Hematopoietic multipotent progenitor cell treated with erythropoietin and hydrocortisone succinate and interleukin-3 and kit ligand, for 15 days (in vitro differentiated cells): ENCODE results near the gene FDX2.
"Not testable (repeated sequence)": the region's sequence is repeated elsewhere in the genome, so short reads cannot be mapped to it uniquely, and the experiment has no call there.

Experiments
- DNase-seq: peaks from one replicate; pipeline ENCODE4 v3.0.0-alpha.2; 2015; ENCODE audit warnings: low spot score

FDX2 gene

DNA sequence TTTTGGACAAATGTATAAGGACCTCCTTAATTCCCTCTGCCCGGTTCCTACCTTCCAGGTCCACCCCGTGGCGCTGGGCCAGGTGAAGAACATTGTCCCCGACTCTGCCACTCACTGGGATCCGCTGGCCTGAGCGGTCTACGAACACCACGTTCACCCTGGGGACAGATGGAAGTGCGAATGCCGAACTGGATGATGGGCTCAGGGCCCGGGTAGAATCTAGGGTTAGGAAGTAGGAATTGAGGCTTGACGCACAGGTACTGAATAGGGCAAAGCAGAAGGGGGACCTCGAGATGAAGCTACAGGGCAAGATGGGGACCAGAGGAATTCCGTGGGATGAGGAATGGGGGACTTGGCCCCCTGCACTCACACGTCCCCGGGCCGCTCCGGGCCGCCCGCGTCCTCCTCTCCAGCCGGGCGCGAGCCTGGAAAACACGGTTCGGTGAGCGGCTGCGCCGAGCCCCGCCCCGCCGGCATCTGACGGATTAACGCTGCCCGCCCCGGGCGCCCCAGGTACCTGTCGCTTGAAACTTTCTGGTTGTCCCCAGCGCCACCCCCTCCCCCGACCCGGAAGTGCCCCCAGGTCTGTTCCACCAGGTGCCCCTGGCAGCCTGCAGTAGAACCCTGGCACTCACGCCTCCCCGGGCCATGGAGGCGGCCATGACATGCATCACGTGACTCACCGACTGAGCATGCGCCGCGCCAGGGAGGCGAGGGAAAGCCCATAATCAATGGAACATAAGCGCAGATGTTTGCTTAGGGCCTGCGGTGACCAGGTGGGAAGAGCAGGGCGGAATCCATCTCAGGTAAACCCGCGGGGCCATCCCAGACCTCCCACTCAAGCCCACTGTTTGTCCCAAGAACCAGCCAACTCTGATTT lies at the start of gene FDX2:
Gene FDX2 (minus strand): TSS at position 681 of the 880 bp plus-strand sequence. CDS start 19 bp downstream, at position 662.
- peak; percentile 87 for DNase-seq

DNA sequence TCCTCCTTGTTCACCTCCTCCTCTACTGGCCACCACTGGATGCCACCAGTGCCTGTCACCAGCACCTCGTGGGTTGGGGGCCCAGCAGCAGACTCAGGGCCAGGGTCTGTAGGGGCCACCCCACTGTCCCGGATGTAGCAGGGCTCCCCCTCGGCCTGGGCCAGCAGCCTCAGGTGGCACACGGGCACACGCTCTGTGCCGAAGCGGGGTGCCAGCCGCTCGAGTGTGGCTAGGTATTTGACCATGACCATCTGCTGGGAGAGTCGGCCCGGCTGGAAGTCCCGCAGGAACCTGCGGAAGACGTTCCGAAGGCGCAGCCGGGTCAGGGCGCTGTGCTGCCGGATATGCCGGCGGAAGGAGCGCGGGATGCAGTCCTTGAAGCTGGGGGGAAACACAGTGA lies 49.7 kb upstream of the FDX2 start:
- no peak for DNase-seq

DNA sequence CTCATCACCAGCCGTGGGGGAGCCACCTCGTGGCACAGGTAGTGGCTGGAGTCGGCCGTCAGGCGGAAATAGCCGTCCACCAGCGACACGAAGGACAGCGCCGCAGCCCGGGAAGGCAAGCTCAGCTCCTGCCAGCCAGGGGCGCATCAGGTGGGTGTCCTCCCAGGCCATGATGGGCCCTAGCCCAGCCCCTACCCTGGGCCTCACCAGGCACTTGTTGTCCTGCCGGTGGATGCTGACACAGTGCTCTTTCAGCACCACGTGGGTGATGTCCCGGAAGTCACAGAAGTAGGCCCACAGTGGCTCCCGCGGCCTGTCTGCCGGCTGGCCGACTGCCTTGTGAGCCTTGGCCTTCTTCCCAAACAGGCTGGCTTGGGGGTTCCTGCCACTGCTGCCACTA lies 48.8 kb upstream of the FDX2 start:
- DNase-seq: no peak

DNA sequence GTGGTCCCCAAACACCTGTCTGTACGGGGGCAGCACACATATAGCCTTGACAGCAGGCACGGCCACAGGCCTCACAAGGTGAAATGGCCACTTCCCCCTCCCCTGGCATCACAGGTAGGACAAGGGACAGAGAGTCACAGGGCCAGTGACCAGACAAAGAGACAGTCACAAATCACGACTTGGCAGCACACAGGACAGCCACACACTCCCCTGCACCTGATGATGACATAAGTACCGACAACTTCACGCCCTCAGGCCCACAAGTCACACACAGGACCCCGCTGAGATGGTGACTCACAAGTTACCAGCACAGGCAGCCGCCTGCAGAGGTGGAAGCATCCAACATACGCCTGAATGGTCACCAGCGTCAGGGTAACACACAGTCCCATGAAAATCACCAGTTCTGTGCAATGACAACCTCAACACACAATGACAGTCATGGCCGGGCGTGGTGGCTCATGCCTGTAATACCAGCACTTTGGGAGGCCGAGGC lies 48.0 kb upstream of the FDX2 start:
- DNase-seq: no peak

DNA sequence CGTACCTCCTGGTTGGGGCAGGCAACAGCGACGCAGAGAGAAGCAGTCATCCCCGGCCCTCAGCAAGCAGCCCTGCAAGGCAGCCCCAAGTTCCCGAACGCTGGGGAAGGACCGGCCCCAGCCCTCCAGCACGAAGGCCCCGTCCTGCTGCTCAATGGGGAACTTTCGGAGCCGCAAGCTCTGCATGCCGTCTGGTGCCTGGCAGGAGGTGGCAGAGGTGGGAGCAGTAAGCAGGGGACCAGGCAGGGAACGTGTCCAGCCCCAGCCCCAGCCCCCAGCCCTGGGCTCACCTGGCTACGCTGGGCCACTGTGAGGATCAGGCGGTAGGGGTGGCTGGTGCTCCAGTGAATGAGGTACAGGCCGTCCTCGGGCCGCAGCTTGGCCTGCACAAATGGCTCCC lies 46.4 kb upstream of the FDX2 start:
- DNase-seq: no peak

DNA sequence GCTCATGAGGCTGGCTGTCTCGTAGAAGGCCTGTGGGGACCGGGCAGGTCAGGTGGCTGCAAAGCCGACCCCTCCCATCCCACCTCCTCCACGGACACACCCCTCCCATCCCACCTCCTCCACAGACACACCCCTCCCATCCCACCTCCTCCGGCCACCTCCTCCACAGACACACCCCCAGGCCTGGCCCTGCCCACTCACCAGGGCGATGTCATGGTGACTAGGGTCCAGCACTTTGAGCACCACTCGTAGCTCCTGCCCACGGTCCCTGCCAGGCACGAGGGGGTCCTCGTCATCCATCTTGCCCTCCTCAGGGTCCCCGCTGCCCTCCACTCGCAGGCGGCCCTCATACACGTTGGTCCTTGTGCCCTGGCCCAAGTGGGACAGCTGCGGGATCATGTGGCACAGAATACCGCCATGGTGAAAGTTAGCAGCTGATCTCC lies 45.8 kb upstream of the FDX2 start:
- no peak for DNase-seq

DNA sequence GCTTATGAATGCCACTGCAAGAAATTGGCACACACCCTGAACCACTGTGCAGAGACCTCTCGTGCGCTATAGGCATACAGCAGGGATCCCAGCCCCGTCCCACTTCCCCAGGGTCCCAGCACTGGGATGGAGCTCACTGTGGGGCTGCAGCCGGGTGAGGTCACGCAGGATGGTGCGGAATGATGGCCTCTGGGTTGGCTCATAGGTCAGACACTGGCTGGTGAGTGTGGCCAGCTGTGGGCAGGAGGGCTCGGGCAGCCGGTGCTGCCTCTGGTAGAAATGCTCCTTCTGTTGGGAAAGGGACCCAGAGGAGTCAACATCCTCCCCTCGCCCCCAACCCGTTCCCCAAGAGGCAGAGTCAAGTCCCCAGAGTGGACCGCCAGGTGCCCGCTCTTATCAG lies 40.6 kb upstream of the FDX2 start:
- no peak for DNase-seq

DNA sequence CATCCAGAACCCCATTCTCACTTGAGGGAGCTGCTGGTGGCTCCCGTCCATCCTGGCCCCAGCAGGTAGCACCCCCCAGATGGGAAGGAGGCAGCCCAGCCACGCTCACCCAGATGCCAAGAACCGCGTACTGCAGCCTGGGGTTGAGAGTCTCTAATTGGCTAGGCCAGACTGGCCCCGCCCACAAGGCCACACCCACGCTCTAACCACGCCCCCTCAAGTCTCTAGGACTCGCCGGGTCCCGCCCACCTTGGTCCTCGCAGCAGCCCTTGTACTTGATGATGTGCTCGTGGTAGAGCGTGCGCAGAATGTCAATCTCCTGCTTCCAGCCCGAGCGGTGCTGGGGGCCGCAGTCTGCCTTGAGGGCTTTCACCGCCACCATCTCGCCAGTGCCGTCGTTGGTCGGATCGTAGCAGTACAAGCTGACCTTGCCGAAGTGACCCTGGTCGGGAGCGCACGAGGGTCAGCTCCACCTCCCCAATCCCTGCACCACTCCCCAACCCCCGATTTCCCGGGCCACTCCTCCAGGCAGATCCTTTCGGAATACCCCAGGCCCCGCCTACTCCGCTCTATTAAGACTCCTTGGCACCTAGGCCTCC lies 38.1 kb upstream of the FDX2 start:
- peak; percentile 61 for DNase-seq

DNA sequence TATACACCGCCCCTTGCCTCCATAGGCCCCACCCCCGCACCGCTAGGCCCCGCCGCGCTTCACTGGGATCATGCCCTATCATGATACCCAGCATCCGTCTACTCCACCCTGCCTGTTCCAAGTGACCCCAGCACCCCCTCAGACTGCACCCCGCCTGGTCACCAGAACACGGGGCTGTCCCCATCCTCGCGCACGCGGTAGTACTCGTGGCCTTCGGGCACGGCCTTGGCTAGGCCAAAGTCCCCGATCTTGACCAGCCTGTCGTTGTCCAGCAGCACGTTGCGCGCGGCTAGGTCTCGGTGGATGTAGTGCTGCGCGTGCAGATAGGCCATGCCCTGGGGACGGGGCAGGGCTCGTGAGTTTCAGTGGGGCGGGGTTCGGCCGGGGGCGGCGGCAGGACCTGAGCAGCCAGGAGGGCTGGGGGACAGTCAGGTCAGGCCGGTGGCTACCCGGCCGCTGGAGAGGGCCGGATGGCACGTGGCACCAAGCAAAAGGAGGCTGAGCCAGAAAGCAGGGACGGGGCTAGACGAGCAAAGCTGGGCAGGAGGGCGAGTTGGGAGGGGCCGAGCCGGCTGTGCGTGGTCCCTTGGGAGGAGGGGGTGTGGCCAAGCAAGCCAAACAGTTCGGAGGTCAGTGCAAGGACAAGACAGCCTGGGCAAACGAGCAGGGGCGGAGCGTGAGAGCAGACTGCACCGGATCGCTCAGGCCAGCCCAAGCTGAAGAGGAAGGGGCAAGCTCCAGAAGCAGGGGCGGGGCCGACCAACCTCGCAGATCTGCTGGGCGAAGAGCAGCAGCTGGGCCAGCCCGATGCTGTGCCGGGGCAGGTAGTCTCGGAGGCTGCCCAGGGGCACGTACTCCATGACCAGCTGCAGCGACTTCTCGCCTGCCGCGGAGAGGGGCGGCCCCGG lies 37.2 kb upstream of the FDX2 start:
- no peak for DNase-seq

DNA sequence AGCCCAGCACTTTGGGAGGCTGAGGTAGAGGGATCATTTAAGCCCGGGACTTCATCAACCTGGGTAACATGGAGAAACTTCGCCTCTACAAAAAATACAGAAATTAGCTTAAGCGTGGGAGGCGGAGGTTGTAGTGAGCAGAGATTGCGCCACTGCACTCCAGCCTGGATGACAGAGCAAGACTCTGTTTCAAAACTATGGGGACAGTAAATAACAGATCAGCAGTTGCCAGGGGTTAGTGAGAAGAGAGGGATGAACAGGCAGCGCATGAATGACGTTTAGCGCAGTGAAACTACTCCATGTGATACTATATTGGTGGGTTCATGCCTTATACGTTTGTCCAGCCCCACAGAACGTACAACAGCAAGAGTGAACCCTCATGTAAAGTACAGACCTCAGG lies 30.7 kb upstream of the FDX2 start:
- no peak for DNase-seq

DNA sequence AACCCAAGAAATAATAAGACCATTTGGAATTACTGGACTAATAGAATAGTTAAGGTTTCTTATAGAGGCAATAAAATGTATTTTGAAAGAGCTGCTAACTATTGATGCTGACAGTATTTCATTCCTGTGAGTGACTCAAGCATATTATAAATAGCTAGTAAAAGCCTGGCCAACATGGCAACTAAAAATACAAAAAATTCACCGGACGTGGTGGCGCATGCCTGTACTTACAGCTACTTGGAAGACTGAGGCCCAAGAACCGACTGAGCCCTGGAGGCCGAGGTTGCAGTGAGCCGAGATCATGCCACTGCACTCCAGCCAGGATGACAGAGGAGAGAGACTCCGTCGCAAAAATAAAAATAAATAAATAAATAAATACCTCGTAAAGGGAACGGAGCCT lies 29.0 kb upstream of the FDX2 start:
- no peak for DNase-seq

DNA sequence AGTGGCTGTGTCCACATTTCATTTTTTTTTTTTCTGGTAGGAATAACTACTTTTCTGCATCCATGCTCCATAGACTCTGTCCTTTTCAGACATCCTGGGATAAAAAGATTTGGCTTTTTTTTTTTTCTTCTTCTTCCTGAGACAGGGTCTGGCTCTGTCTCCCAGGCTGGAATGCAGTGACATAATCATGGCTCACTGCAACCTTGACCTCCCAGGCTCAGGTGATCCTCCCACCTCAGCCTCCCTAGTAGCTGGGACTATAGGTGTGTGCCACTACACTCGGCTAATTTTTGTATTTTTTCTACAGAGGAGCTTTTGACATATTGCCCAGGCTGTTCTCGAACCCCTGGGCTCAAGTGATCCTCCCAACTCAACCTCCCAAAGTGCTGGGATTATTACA lies 27.7 kb upstream of the FDX2 start:
- no peak for DNase-seq

DNA sequence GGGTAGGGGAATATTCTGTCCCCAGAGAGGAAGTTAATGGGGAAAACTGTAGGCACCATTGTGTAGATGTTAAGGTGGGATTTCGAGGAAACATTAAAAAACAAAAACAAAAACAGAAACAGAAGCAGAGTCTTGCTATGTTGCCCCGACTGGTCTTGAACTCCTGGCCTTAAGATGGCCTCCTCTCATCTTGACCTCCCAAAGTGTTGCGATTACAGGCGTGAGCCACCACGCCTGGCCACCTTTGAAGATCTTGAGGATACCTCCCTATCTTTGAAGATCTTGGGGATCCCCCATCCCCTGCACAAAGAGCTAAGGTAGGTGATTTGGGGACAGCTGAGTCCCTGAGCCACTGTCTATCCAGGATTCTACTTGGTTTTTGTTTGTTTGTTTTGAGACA lies 24.2 kb upstream of the FDX2 start:
- no peak for DNase-seq

DNA sequence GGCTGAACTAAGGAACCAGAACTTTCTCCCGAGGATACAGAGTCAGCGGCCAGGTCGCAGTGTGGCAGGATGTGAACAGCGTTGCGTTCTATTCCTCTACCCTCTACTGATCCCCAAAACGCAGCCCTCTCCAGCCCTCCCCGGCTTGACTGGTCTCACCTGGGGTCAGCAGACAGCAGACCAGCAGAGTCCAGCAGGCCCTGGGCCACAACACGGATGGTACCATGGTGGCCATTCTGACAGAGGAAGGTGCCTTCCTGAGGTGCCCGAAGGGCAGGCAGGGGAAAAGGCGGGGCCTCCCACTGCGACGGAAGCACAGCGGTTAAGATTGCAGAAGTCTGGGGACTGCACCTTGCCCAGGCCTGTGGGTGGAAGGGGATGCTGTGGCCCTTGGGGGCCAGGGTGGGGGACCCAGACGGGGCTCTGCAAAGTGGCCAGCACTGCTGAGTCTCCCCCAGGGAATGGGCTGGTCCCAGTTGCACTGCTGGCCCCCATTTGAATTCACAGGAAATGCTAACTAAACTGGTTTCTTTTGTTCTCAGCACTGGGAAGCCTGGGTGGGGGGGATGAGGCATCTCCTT lies 23.7 kb upstream of the FDX2 start, which contains the start of gene ICAM3:
Gene ICAM3 (minus strand): TSS at position 245 of the 581 bp plus-strand sequence. CDS start 10 bp downstream, at position 235.
- DNase-seq: no peak

DNA sequence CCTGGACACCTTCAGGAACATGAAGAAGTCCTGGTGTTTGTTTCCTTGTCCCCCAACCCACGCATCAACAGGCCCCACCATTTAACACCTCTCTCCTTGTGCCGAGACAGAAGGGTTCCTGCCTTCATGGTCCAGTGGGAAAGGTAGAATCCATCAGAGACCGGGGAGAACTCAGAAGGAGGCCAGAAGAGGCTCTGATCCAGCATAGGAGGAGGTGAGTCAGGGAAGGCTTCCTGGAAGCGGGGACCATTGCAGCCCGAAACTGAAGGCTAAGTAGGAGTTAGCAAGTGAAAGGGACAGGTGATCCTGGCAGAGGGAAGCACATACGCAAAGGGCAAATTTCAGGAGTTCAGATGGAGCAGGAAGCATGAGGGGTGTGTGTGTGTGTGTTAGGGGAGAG lies 23.1 kb upstream of the FDX2 start:
- no peak for DNase-seq

DNA sequence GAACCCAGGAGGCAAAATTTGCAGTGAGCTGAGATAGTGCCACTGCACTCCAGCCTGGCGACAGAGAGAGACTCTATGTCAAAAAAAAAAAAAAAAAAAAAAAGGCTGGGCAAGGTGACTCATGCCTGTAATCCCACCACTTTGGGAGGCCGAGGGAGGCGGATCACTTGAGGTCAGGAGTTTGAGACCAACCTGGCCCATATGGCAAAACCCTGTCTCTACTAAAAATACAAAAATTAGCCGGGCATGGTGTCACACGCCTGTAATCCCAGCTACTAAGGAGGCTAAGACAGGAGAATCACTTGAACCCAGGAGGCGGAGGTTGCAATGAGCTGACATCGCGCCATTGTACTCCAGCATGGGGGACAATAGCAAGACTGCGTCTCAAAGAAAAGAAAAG lies 20.9 kb upstream of the FDX2 start:
- not testable (repeated sequence) for DNase-seq

DNA sequence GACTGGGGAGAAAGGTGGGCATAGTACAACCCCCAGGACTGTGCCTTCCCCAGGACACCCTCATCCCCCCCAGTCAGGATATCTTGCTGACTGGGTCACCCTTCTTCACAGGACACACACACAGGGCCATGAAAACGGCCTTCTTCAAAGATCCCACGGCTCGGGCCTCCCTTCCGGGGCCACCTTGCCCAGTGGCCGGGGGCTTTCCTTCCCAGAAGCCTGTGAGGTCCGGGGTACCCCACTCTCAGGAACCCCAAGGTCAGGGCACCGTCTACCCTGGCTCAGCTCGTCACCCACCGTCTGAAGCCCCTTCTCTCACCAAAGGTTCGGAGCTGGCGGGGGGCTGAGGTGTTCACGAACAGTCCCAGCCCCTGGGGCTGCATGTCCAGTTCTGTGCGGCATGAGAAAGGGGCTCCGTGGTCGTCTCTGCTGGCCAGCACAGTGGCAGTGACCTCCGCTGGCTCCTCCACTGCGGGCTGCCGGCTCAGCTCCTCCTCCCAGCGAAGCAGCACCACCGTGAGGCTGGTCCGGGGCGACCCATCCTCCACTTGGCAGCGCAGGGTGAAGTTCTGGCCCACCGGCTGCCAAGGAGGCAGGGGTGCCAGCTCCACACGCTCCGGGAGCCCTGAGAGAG lies 19.7 kb upstream of the FDX2 start:
- no peak for DNase-seq

DNA sequence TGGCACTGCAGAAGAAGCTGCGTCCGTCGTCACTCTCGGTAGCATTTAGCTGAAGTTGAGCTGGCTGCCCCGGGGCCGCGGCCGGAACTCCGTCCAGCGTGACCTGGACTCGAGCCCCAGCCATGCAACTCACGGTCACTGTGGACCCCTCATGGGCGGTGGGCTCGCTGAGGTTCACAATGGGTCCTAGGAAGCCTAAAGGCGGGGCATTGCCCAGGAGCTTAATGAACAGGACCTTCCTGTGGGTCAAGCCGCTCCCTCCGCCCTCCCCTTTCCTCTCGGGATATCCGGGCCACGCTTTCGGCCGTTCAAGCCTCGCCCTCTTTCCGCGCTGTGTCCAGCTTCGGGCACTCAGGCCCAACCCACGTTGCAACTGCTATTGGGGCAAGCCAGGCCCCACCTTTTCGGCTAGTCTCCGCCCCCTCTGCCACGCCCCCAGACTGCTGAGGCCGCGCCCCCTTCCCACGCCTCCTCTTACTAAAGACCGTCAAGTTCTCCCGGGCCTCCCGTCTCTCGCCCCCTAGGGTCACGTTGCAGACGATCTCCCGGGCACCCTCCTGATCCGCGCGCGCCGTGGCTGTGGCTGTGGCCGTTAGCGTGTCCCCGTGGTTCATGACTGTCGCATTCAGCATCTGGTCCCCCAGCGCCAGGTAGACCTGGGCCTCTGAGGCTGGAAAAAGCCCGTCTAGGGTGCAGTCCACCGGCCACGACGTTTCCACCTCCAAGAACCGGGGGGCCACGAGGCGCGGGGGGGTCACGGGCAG lies 19.0 kb upstream of the FDX2 start:
- peak; percentile 61 for DNase-seq

DNA sequence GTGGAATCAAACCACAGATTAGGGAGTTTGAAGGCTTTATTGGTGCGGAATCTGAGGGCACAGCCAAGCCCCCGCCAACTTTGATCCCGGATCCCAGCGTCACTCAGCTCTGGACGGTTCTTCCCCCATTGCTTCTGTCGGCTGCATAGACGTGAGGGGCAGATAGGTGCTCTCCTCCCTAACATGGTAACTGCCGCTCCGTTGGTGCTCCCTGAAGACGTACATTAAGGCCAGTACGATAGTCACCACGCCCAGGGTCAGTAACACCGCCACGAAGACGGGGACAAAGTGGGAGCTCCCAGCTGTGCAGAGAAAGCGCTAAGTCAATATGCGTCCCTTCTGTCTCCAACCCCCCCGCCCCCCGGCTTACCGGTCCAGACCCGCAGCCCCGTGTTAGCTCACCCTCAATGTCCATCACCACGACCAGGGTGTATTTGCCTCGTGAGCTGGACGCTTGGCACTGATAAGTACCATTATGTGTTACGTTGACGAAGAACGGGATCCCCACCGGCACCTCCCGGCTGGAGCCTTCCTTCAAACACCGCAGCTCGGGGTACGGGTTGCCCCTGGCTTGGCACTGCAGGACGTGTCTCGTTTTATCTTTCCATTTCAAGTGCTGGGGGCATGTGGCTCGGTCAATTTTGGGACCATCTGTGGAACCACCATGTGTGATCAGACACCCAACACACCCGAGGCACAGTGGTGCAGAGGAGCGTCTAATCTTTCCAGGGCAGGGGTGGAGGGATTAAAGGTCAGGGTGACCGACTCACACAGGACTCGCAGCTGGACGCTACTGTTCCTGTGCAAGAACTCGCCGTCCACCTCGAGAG lies 18.2 kb upstream of the FDX2 start:
- no peak for DNase-seq
